NCI-H146 treated with DMSO at 0.1 percent for 48 hours (cell line): ENCODE measurements around the gene UBE3C.
A peak's percentile ranks its signal among the peaks of the same experiment; 100 is the strongest.
"Not testable (repeated sequence)": the region's sequence is repeated elsewhere in the genome, so short reads cannot be mapped to it uniquely, and the experiment has no call there.

ENCODE experiments used
- DNase-seq: peaks from one replicate; lab custom pipeline; 2025; ENCODE audit not compliant: unreplicated experiment; lab: John Stamatoyannopoulos, UW

UBE3C gene

GRCh38 chr7:157234271-157234670 lies 95.5 kb downstream of the UBE3C start:
- DNase-seq = no peak

- DNase-seq = no peak
These were observed 96.9 kb downstream of the UBE3C start for GRCh38 chr7:157235357-157236333.

GRCh38 chr7:157238087-157238486 lies 99.4 kb downstream of the UBE3C start:
- no peak for DNase-seq

- DNase-seq = no peak
These were observed 101.0 kb downstream of the UBE3C start for GRCh38 chr7:157239571-157240270.

- DNase-seq = no peak
These were observed 102.9 kb downstream of the UBE3C start for GRCh38 chr7:157241631-157242030.

GRCh38 chr7:157244516-157245294 lies 106.0 kb downstream of the UBE3C start:
- no peak for DNase-seq

GRCh38 chr7:157246052-157246451 lies 107.3 kb downstream of the UBE3C start:
- no peak for DNase-seq

GRCh38 chr7:157248659-157249058 lies 109.9 kb downstream of the UBE3C start:
- DNase-seq = no peak

GRCh38 chr7:157250605-157251228 lies 112.0 kb downstream of the UBE3C start:
- peak; percentile 26 for DNase-seq

- DNase-seq = not testable (repeated sequence)
These were observed 113.1 kb downstream of the UBE3C start for GRCh38 chr7:157251817-157252216.

- DNase-seq = no peak
These were observed 115.1 kb downstream of the UBE3C start for GRCh38 chr7:157253850-157254249.

GRCh38 chr7:157254781-157255180 lies 116.1 kb downstream of the UBE3C start:
- not testable (repeated sequence) for DNase-seq

- DNase-seq = no peak
These were observed 116.5 kb downstream of the UBE3C start for GRCh38 chr7:157255201-157255606.

- no peak for DNase-seq
These were observed 124.4 kb downstream of the UBE3C start for GRCh38 chr7:157263156-157263555.

GRCh38 chr7:157265051-157265450 lies 126.3 kb downstream of the UBE3C start:
- no peak for DNase-seq

GRCh38 chr7:157266272-157266671 lies 127.5 kb downstream of the UBE3C start:
- DNase-seq = no peak

- no peak for DNase-seq
These were observed 128.8 kb downstream of the UBE3C start for GRCh38 chr7:157267516-157267915.

- DNase-seq = no peak
These were observed 129.2 kb downstream of the UBE3C start for GRCh38 chr7:157267956-157268355.

- no peak for DNase-seq
These were observed 129.8 kb downstream of the UBE3C start for GRCh38 chr7:157268540-157268939.

GRCh38 chr7:157269341-157270059 lies 130.8 kb downstream of the UBE3C start:
- no peak for DNase-seq
